WERI-Rb-1 (cell line): ENCODE measurements around the gene HIVEP3.

Source experiments
- DNase-seq: peaks from one replicate; pipeline ENCODE4 v3.0.0-alpha.2; 2020
- H3K27ac ChIP-seq: fragments of 250-450 bp; sonication (Bioruptor Pico); 2 replicates; pipeline ENCODE4 v1.5.1; 2020; ENCODE audit warnings: mild to moderate bottlenecking, moderate library complexity
- H3K27me3 ChIP-seq: fragments of 250-450 bp; sonication (Bioruptor Pico); 2 replicates; pipeline ENCODE4 v1.5.1; 2021; ENCODE audit warnings: mild to moderate bottlenecking, low read depth, moderate library complexity; ENCODE audit not compliant: insufficient read depth, severe bottlenecking
- H3K36me3 ChIP-seq: fragments of 250-450 bp; sonication (Bioruptor Pico); 2 replicates; pipeline ENCODE4 v1.5.1; 2020; ENCODE audit warnings: mild to moderate bottlenecking, moderate library complexity
- H3K4me3 ChIP-seq: 2 replicates; pipeline ENCODE4 v1.5.1; 2011; ENCODE audit warnings: low read depth, mild to moderate bottlenecking, control low read depth, low read length
- H3K9me3 ChIP-seq: fragments of 250-450 bp; sonication (Bioruptor Pico); 2 replicates; pipeline ENCODE4 v1.5.1; 2021; ENCODE audit warnings: mild to moderate bottlenecking, moderate library complexity; ENCODE audit not compliant: severe bottlenecking
- TF ChIP-seq, protein P1 (sequence below): IDR thresholded peaks from 2 replicates; pipeline ENCODE4 v1.5.1; 2011; ENCODE audit warnings: low read depth, mild to moderate bottlenecking, control low read depth, inconsistent platforms, low read length

The HIVEP3 gene

DNA sequence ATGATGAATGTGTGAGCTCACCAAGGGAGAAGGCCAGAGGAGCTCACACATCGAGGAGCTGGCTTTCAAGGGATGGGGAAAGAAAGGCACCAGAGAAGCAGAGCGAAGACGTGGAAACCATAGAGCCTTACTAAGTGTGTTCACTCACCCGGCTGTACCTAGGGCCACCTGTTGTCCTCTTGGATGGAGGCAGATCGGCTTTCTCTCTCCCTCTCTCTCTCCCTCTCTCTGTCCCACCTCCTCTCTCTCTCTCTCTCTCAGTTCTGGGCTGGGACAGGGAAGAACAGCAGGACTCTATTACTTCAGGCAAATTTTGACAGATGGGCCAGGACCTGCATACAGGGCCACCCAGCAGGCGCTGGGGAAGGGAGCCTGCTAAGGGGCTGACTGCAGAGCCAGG is 64.8 kb downstream of the HIVEP3 start:
- Histone ChIP-seq H3K36me3 (no peaks in the 10 kb centered on the region), H3K27me3 (no peaks in the 10 kb centered on the region), H3K9me3 (no peaks in the 10 kb centered on the region), H3K4me3 (no peak overlapping the region), H3K27ac (no peak overlapping the region)
- TF ChIP-seq, protein P1, sequence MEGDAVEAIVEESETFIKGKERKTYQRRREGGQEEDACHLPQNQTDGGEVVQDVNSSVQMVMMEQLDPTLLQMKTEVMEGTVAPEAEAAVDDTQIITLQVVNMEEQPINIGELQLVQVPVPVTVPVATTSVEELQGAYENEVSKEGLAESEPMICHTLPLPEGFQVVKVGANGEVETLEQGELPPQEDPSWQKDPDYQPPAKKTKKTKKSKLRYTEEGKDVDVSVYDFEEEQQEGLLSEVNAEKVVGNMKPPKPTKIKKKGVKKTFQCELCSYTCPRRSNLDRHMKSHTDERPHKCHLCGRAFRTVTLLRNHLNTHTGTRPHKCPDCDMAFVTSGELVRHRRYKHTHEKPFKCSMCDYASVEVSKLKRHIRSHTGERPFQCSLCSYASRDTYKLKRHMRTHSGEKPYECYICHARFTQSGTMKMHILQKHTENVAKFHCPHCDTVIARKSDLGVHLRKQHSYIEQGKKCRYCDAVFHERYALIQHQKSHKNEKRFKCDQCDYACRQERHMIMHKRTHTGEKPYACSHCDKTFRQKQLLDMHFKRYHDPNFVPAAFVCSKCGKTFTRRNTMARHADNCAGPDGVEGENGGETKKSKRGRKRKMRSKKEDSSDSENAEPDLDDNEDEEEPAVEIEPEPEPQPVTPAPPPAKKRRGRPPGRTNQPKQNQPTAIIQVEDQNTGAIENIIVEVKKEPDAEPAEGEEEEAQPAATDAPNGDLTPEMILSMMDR, result no peak
- no peak for DNase-seq

DNA sequence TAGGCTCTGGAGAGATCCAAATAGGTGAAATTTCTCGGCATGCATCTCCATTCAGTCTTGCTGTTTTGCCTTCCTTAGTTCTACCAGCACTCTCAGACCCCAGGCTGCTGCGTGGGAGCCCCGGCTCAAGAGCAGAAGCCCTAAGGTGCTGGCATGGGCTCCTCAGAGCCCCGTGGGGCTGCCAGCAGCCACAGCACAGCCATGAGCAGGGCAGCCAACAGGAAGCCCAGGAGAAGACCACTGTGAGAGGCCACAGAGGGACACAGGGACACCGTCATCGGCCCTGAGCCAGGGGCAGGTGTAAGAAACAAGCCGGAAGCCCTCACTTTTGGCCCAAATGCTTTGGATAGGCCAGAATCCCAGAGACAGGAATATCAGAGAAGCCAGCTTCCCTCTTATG is 66.6 kb downstream of the HIVEP3 start:
- no peak for DNase-seq
- H3K36me3 ChIP-seq, result no peaks in the 10 kb centered on the region
- no peaks in the 10 kb centered on the region for H3K27me3 ChIP-seq
- no peak overlapping the region for H3K27ac ChIP-seq
- no peak overlapping the region for H3K4me3 ChIP-seq
- no peaks in the 10 kb centered on the region for H3K9me3 ChIP-seq
- TF ChIP-seq, protein P1, result no peak

DNA sequence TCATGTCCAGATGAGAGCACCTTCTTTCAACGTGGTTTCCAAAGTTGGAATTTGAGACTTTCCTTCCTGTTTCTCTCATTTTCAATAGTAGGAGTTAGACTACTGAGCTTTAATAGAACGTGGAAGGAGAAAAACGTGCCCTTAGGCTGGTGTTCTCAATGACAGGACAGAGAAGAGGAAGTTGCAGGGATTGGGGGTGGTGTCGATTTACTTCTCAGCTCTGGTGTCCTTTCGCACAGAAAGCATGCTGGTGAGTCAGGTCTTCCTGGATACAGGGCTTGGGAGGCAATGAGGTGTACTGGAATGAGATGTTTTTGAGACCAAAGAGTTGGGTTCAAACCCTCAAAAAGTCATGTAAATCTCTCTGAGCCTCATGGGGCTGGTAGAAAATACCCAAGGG is 67.1 kb downstream of the HIVEP3 start:
- Histone ChIP-seq H3K27me3 (no peaks in the 10 kb centered on the region), H3K4me3 (no peak overlapping the region), H3K36me3 (no peaks in the 10 kb centered on the region), H3K27ac (no peak overlapping the region), H3K9me3 (no peaks in the 10 kb centered on the region)
- TF ChIP-seq, protein P1, result no peak
- no peak for DNase-seq

DNA sequence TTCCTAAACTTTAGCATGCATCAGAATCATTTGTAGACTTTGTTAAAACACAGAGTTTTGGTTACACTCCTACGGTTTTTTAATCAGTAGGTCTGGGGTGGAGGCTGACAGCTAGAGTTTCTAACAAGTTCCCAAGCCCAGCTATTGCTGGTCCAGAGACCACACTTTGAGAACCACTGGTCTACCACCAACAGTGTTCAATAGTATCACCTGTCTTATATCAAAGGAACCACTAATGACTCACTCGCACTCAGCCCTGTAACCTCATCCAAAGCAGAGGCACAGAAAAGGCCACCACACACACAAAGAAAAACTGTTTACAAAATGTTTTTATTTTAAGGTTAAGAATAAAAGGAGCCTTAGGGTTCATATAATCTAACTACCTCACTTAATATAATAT is 68.7 kb downstream of the HIVEP3 start:
- Histone ChIP-seq H3K36me3 (no peaks in the 10 kb centered on the region), H3K4me3 (no peak overlapping the region), H3K27ac (no peak overlapping the region), H3K27me3 (no peaks in the 10 kb centered on the region), H3K9me3 (no peaks in the 10 kb centered on the region)
- TF ChIP-seq, protein P1, result no peak
- no peak for DNase-seq

DNA sequence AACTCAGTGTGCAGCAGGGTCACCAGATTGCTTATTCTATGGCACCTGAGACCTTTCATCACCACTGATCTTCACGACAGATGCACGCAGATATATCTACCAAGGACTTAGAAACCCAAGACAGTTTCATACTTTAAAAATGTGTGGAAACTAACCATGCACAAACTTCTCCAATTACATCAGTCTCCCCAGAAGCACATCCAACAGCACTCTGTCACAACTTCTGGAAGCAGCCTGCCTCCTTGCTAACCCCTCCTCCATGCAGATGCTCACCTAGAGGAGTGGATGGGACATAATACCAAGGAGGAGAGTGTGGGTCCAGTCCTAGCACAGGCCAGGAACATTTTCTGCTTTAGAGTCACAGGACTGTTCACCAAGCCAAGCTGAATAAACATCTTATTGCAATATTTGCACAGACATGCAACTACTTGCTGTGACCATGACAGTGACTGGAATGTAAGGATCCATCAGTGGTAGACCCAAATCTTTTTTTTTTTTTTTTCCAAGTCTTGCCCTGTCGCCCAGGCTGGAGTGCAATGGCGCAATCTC is 69.4 kb downstream of the HIVEP3 start:
- Histone ChIP-seq H3K36me3 (no peaks in the 10 kb centered on the region), H3K4me3 (no peak overlapping the region), H3K9me3 (no peaks in the 10 kb centered on the region), H3K27ac (no peak overlapping the region), H3K27me3 (no peaks in the 10 kb centered on the region)
- TF ChIP-seq, protein P1, result no peak
- DNase-seq, result no peak
